NK-92 treated with Interleukin-12 subunit alpha and Interleukin-12 subunit beta, amount 100 ng/mL, for 24 hours (cell line): ENCODE measurements around the gene FAM221A.
"Not testable (repeated sequence)": the region's sequence is repeated elsewhere in the genome, so short reads cannot be mapped to it uniquely, and the experiment has no call there.

ENCODE experiments used
- DNase-seq: peaks from one replicate; lab custom pipeline; 2025; lab: John Stamatoyannopoulos, UW

Gene FAM221A

GRCh38 chr7:23709081-23709750 lies 29.2 kb downstream of the FAM221A start:
- no peak for DNase-seq

DNA sequence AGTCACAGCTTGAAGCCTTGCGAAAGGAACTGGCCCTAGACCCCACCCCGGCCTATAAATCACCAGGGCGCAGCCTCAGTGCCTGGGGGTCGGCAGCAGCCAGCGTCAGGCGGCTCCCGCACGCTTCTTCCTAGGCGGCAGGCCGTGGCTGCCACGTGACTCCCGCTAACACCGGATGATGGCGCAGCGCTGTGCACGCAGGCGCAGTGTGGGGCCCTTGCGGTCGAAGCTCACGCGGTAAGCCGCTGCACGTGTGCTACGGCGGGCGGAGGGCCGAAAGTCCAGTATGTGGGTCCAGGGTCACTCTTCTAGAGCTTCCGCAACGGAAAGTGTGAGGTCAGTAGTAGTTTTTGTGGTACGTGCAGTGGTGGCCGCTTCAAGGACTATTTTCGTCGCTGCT lies 30.0 kb downstream of the FAM221A start, which contains the start of gene STK31:
TSS of gene STK31 (plus strand) at position 220 of the 400 bp plus-strand sequence. CDS start at position 287, 67 bp downstream.
- DNase-seq = no peak

DNA sequence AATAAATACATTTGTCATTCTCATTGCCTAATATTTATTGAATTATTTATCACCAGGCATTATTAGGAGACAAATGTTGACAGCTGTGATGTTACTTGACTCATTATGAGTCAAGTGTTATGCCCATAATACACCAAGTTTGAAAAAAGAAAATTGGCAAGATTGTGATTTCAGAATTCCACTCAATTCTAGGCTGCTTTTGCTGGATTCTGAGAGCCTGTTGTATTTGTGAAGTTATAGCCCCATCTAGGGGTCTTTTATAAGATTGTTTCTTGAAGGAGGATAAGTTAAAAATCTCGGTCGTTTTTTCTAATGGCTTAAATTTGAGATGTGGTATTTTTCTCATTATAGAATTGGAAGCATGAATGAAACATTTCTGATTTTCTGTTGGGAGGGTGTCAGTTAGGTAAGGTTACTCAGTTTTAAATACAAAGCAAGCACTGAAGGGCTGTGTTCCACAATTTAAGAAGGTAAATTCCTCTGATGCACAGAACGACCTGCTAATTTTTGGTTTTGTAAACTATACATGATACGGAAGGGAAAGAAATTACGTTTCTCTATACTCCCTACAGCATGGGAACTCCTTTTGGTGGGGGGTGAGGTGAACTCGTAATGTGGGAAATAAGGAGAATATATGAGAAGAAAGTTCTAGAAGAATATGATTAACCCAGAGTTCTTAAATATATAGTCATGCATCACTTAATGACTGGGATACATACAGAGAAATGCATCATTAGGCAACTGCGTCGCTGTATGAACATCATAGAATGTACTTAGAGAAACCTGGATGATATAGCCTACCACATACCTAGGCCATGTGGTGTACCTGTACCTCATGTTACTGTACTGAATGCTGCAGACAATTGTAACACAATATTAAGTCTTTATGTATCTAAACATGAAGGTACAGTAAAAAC lies 32.6 kb downstream of the FAM221A start:
- DNase-seq = no peak

GRCh38 chr7:23713285-23714149 lies 33.5 kb downstream of the FAM221A start:
- no peak for DNase-seq

- DNase-seq = no peak
Measured at GRCh38 chr7:23714150-23714464, 34.1 kb downstream of the FAM221A start.

- no peak for DNase-seq
Measured at GRCh38 chr7:23714579-23714978, 34.6 kb downstream of the FAM221A start.

- DNase-seq = no peak
Measured at GRCh38 chr7:23715099-23715498, 35.1 kb downstream of the FAM221A start.

GRCh38 chr7:23717788-23718187 lies 37.8 kb downstream of the FAM221A start:
- no peak for DNase-seq

DNA sequence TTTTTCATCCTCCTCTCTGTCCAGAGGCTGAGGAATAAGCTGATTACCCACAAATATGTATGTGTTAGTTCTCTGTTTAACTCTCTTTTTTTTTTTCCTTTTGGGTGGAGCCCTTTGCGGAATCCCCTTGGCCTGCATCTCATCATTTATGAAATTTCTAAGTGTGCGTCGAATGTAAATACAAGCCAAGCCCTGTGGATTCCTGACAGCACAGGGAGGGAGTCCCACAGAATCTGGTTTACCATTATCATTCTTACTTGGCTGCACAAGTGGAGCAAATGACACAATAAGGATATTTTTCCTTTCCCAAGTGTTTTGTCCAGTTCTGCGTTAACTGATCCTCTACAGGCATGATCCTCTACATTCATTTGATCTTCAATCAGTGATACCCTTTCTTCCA lies 41.5 kb downstream of the FAM221A start:
- DNase-seq = no peak

DNA sequence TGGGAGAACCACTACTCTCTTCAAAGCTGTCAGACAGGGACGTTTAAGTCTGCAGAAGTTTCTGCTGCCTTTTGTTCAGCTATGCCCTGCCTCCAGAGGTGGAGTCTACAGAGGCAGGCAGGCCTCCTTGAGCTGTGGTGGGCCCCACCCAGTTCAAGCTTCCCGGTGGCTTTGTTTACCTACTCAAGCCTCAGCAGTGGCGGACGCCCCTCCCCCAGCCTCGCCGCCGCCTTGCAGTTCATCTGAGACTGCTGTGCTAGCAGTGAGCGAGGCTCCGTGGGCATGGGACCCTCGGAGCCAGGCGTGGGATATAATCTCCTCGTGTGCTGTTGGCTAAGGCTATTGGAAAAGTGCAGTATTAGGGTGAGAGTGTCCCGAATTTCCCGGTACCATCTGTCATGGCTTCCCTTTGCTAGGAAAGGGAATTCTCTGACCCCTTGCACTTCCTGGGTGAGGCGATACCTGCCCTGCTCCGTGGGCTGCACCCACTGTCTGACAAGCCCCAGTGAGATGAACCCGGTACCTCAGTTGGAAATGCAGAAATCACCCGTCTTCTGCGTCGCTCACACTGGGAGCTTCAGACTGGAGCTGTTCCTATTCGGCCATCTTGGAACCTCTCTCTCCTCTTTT lies 42.7 kb downstream of the FAM221A start:
- not testable (repeated sequence) for DNase-seq

- not testable (repeated sequence) for DNase-seq
Measured at GRCh38 chr7:23724113-23724512, 44.1 kb downstream of the FAM221A start.

GRCh38 chr7:23742051-23742450 lies 62.1 kb downstream of the FAM221A start:
- no peak for DNase-seq

DNA sequence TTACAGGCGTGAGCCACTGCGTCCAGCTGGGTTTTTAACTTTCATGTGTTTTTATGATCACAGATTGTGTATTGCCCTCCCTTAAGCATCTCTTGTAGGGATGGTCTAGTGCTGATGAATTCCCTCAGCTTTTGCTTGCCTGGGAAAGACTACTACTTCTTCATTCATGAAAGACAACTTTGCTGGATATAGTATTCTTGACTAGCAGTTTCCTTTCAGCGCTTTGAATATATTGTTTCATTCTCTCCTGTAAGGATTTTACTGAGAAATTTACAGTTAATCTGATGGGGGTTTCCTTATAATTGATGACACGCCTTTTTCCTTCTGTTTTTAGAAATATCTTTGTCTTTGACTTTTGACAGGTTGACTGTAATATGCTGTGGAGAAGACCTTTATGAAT lies 63.2 kb downstream of the FAM221A start:
- DNase-seq = no peak

GRCh38 chr7:23746629-23747028 lies 66.6 kb downstream of the FAM221A start:
- no peak for DNase-seq

DNA sequence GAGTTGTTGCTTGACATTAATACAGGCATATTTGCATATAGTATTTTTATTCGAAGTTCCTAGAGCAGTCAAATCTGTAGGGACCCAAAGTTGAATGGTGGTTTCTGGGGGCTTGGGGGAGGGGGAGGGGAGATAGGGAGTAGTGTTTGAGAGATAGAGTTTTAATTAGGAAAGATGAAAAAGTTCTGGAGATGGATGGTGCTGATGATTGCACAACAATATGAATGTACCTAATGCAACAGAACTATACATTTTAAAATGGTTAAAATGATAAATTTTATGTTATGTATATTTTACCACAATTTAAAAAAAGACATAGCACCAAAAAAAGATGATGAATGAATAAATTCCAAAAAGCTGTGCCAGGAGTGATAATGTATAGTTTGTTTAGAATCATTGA lies 71.9 kb downstream of the FAM221A start:
- no peak for DNase-seq
